Measurements from ENCODE around the gene AGMAT. TPM values are rescaled to one million over a fixed set of nuclear protein-coding genes. Genes with fewer than 3 reads are reported as not detected.
A peak's percentile ranks its signal among the peaks of the same experiment; 100 is the strongest.

AGMAT gene
- total and polyA plus RNA-seq, 2 of the 13 experiments (the other 11 are each of a cell fraction or from before 2014, with no cell fraction given) = 59.1 to 174 TPM

DNA sequence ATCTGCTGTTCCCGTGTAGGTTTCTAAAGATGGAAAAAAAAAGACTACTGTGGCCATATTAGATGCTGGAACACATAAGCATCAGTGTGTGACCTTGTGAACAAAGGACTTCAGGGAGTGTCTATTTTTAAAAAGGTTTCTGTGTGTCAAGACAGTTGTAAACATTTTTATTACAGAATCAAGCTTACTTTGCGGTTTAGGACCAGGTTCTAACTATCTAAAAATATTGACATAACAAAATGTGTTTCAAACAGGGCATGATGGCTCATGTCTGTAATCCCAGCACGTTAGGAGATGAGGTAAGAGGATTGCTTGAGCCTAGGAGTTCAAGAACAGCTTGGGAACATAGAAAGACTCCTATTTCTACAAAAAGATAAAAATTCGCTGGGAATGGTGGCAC lies 25.3 kb upstream of the AGMAT start (continued):
- TF ChIP-seq, protein P1, sequence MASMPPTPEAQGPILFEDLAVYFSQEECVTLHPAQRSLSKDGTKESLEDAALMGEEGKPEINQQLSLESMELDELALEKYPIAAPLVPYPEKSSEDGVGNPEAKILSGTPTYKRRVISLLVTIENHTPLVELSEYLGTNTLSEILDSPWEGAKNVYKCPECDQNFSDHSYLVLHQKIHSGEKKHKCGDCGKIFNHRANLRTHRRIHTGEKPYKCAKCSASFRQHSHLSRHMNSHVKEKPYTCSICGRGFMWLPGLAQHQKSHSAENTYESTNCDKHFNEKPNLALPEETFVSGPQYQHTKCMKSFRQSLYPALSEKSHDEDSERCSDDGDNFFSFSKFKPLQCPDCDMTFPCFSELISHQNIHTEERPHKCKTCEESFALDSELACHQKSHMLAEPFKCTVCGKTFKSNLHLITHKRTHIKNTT (CRISPR knock-in tag; IDR thresholded peaks at IDR 0.05) = no peak
- TF ChIP-seq, protein P2, sequence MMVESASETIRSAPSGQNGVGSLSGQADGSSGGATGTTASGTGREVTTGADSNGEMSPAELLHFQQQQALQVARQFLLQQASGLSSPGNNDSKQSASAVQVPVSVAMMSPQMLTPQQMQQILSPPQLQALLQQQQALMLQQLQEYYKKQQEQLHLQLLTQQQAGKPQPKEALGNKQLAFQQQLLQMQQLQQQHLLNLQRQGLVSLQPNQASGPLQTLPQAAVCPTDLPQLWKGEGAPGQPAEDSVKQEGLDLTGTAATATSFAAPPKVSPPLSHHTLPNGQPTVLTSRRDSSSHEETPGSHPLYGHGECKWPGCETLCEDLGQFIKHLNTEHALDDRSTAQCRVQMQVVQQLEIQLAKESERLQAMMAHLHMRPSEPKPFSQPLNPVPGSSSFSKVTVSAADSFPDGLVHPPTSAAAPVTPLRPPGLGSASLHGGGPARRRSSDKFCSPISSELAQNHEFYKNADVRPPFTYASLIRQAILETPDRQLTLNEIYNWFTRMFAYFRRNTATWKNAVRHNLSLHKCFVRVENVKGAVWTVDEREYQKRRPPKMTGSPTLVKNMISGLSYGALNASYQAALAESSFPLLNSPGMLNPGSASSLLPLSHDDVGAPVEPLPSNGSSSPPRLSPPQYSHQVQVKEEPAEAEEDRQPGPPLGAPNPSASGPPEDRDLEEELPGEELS (CRISPR knock-in tag; IDR thresholded peaks at IDR 0.05) = peak; percentile 15; the same call in 1 of the 2 replicates
- TF ChIP-seq FOXA1 (IDR thresholded peaks at IDR 0.05) (no peak), FOXA1 (CRISPR knock-in tag; IDR thresholded peaks at IDR 0.05) (peak; percentile 35; the same call in 1 of the 2 replicates), THAP11 (CRISPR knock-in tag; IDR thresholded peaks at IDR 0.05) (0 out of 2 replicates have a peak, but pooled peaks have one; percentile 36), ZKSCAN8 (CRISPR knock-in tag; IDR thresholded peaks at IDR 0.05; ENCODE audit: borderline replicate concordance) (0 out of 2 replicates have a peak, but pooled peaks have one; percentile 46), SP5 (CRISPR knock-in tag; IDR thresholded peaks at IDR 0.05; ENCODE audit: borderline replicate concordance, low read depth) (peak; percentile 79), NFE2 (CRISPR knock-in tag; IDR thresholded peaks at IDR 0.05) (no peak), ZNF670 (CRISPR knock-in tag; IDR thresholded peaks at IDR 0.05; ENCODE audit: borderline replicate concordance) (no peak), ZNF878 (CRISPR knock-in tag; IDR thresholded peaks at IDR 0.05) (peak; percentile 31; the same call in 1 of the 2 replicates), EP300 (IDR thresholded peaks at IDR 0.05; ENCODE audit: low read depth in 2 of 2, low read length in 2 of 2) (peak in 1 of 2 experiments; percentile 53; a peak in 1 of 4 replicates), EP300 (CRISPR knock-in tag; IDR thresholded peaks at IDR 0.05; ENCODE audit: borderline replicate concordance) (no peak), WIZ (CRISPR knock-in tag; IDR thresholded peaks at IDR 0.05) (no peak), YEATS2 (CRISPR knock-in tag; IDR thresholded peaks at IDR 0.05; ENCODE audit: borderline replicate concordance) (peak; percentile 22; the same call in 1 of the 2 replicates), ZBTB7A (CRISPR knock-in tag; IDR thresholded peaks at IDR 0.05) (no peak)
- TF ChIP-seq, protein P3, sequence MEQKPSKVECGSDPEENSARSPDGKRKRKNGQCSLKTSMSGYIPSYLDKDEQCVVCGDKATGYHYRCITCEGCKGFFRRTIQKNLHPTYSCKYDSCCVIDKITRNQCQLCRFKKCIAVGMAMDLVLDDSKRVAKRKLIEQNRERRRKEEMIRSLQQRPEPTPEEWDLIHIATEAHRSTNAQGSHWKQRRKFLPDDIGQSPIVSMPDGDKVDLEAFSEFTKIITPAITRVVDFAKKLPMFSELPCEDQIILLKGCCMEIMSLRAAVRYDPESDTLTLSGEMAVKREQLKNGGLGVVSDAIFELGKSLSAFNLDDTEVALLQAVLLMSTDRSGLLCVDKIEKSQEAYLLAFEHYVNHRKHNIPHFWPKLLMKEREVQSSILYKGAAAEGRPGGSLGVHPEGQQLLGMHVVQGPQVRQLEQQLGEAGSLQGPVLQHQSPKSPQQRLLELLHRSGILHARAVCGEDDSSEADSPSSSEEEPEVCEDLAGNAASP (CRISPR knock-in tag; IDR thresholded peaks at IDR 0.05; ENCODE audit: borderline replicate concordance) = peak; percentile 21; the same call in 1 of the 2 replicates
- TF ChIP-seq, protein P4, sequence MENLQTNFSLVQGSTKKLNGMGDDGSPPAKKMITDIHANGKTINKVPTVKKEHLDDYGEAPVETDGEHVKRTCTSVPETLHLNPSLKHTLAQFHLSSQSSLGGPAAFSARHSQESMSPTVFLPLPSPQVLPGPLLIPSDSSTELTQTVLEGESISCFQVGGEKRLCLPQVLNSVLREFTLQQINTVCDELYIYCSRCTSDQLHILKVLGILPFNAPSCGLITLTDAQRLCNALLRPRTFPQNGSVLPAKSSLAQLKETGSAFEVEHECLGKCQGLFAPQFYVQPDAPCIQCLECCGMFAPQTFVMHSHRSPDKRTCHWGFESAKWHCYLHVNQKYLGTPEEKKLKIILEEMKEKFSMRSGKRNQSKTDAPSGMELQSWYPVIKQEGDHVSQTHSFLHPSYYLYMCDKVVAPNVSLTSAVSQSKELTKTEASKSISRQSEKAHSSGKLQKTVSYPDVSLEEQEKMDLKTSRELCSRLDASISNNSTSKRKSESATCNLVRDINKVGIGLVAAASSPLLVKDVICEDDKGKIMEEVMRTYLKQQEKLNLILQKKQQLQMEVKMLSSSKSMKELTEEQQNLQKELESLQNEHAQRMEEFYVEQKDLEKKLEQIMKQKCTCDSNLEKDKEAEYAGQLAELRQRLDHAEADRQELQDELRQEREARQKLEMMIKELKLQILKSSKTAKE (CRISPR knock-in tag; IDR thresholded peaks at IDR 0.05; ENCODE audit: borderline replicate concordance) = peak; percentile 58; the same call in 1 of the 2 replicates
- TF ChIP-seq, protein P5, sequence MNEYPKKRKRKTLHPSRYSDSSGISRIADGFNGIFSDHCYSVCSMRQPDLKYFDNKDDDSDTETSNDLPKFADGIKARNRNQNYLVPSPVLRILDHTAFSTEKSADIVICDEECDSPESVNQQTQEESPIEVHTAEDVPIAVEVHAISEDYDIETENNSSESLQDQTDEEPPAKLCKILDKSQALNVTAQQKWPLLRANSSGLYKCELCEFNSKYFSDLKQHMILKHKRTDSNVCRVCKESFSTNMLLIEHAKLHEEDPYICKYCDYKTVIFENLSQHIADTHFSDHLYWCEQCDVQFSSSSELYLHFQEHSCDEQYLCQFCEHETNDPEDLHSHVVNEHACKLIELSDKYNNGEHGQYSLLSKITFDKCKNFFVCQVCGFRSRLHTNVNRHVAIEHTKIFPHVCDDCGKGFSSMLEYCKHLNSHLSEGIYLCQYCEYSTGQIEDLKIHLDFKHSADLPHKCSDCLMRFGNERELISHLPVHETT (CRISPR knock-in tag; conservative IDR thresholded peaks at IDR 0.05) = no peak
